HEK293T (cell line): ENCODE data around the gene NPFF.

Experiments
- BHLHE40 ChIP-seq: fragments of 450-650 bp; IDR thresholded peaks from 2 replicates; pipeline ENCODE4 v1.6.1; 2016; ENCODE audit warnings: mild to moderate bottlenecking, moderate library complexity, borderline replicate concordance
- FOXA1 ChIP-seq: fragments of 450-650 bp; IDR thresholded peaks from 2 replicates; pipeline ENCODE4 v1.6.1; 2016; ENCODE audit warnings: mild to moderate bottlenecking
- FOXM1 ChIP-seq: fragments of 450-650 bp; IDR thresholded peaks from 2 replicates; pipeline ENCODE4 v1.6.1; 2017; ENCODE audit warnings: mild to moderate bottlenecking, borderline replicate concordance
- L3MBTL2 ChIP-seq: fragments of 450-650 bp; conservative IDR thresholded peaks from 2 replicates; pipeline ENCODE4 v1.6.1; 2016; ENCODE audit warnings: mild to moderate bottlenecking
- SUZ12 ChIP-seq: fragments of 450-650 bp; IDR thresholded peaks from 2 replicates; pipeline ENCODE4 v1.6.1; 2016; ENCODE audit warnings: mild to moderate bottlenecking

DNA sequence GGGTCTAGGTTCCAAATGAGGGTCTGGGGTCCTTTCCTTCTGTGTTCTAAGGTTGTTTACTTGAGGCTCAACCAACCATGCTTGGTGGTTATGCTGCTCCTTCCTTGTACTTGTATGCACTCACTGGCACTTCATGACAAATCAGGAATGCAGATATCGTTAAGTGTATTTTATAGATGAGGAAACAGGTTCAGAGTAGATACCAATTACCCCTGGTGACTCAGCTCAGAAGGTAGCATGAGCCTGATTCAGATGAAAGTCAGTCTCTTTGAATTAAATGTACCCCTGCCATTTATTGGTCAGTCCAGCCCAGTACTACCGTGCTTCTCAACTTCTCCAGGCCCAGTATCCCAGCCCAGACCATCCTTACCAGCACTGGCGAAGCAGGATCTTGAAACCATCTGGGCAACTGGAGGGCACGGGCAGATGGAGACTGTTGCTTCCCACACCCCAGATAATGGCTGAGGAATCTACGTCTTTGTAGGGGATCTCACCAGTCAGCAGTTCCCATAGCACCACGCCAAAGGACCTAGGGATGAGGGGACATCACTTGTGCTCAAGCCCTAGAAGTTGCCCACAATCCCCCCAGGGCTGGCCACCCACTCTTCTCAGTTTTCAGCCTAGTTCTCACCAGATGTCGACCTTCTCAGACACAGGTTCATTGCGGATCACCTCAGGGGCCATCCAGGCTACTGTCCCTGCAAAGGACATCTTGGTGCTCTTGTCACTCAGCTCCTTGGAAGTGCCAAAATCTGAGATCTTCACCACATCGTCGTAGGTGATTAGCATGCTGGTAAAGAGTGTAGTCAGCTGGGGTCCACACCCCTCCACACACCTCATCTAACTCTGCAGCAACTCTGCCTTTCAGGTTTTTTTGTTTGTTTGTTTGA is 22.4 kb downstream of the NPFF start:
- TF ChIP-seq L3MBTL2, result no peak
- no peak for TF ChIP-seq SUZ12
- TF ChIP-seq FOXA1, result no peak
- TF ChIP-seq FOXM1, result no peak
- no peak for TF ChIP-seq BHLHE40
